ENCODE data around the gene MYADM.
"Not testable (repeated sequence)": the region's sequence is repeated elsewhere in the genome, so short reads cannot be mapped to it uniquely, and the experiment has no call there.

MYADM gene

DNA sequence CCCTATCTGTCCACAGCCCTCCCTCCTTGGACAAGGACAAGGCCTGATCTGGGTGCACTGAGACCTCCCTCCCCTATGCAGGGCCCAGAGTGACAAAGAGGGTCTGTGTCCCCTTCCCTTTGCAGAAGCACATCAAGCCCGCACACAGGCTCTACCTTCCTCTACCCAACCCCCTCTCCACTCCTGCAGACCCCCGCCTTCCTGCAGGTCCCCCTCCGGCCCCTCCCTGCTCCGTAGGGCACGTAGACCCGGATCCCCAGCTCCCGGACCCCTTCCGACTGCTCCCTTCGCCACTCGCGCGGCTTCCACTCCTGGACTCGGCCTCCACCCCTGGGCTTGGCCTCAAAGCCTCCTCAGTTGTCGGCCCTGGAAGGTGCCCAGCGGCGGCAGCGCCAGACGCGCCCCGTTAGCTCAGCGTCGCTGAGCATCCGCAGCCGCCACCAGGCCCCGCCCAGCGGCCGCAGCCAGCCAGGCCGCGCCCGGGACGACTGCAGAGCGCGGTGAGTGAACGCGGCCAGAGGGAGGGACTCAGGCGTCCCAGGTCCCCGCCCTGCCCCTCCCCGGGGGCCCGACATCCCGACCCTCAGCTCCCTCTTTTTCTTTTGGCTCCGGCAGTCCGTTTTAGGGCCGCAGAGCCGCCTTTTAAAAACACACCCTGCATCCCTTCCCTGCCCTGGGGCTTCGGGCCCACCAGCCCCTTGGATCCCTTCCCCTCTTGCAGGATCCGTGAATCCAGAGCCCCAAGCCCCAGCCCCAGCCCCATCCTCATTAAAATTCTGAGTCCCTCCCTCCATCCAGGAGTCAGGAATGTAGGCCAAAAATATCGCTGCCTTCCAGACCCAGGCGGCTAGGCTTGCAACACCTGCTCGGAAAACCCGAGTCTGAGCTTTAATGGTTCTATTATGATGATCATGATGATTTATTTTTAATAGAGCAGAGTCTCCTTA, 1.5 kb upstream of the MYADM start:
- peaks cover 8% of the 10 kb centered on the region for H3K36me3 ChIP-seq (ENCODE audit: insufficient read depth, insufficient read length, low read length)
- no peaks in the 10 kb centered on the region for H3K27me3 ChIP-seq (ENCODE audit: insufficient read depth, insufficient read length)
- H3K4me1 ChIP-seq (ENCODE audit: insufficient read depth, insufficient read length) = peaks cover 6% of the 10 kb centered on the region
- DNase-seq (ENCODE audit: low read depth, low spot score) = no peak
- H3K9ac ChIP-seq (ENCODE audit: insufficient read length, low read depth) = peak overlapping the region; percentile 86
- peak overlapping the region; percentile 68 for H3K4me3 ChIP-seq (ENCODE audit: insufficient read length, low read depth)
- no peaks in the 10 kb centered on the region for H3K9me3 ChIP-seq (ENCODE audit: insufficient read depth, low read length)
- TF ChIP-seq YY1 (IDR thresholded peaks at IDR 0.05; ENCODE audit: insufficient read depth, insufficient read length) (no peak), SUZ12 (IDR thresholded peaks at IDR 0.05; ENCODE audit: extremely low read depth, insufficient read depth, insufficient read length) (no peak), ZNF274 (IDR thresholded peaks at IDR 0.05; ENCODE audit: low read depth, low read length) (no peak)

DNA sequence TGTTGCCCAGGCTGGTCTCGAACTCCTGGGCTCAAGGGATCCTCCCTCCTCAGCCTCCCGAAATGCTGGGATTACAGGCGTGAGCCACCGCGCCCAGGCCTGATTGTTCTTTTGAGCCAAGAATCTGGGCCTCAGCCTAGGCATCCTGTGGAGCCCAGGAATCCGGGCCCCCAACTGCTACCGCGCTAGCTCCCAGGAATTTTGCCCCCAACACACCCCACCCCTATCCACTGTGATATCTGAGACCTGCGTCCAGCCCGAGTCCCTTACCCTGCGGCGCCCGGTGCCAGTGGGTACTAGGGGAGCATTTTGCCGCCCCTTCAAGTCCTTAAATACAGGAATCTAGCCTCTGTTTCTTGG, 838 bp upstream of the MYADM start:
- DNase-seq (ENCODE audit: low read depth, low spot score) = no peak
- no peak for TF ChIP-seq YY1 (IDR thresholded peaks at IDR 0.05; ENCODE audit: insufficient read depth, insufficient read length)
- no peak for TF ChIP-seq ZNF274 (IDR thresholded peaks at IDR 0.05; ENCODE audit: low read depth, low read length)
- no peak for TF ChIP-seq SUZ12 (IDR thresholded peaks at IDR 0.05; ENCODE audit: extremely low read depth, insufficient read depth, insufficient read length)
- peaks cover 6% of the 10 kb centered on the region for H3K4me1 ChIP-seq (ENCODE audit: insufficient read depth, insufficient read length)
- peak overlapping the region; percentile 86 for H3K9ac ChIP-seq (ENCODE audit: insufficient read length, low read depth)
- H3K36me3 ChIP-seq (ENCODE audit: insufficient read depth, insufficient read length, low read length) = peaks cover 15% of the 10 kb centered on the region
- no peaks in the 10 kb centered on the region for H3K9me3 ChIP-seq (ENCODE audit: insufficient read depth, low read length)
- H3K4me3 ChIP-seq (ENCODE audit: insufficient read length, low read depth) = peak overlapping the region; percentile 68
- no peaks in the 10 kb centered on the region for H3K27me3 ChIP-seq (ENCODE audit: insufficient read depth, insufficient read length)

DNA sequence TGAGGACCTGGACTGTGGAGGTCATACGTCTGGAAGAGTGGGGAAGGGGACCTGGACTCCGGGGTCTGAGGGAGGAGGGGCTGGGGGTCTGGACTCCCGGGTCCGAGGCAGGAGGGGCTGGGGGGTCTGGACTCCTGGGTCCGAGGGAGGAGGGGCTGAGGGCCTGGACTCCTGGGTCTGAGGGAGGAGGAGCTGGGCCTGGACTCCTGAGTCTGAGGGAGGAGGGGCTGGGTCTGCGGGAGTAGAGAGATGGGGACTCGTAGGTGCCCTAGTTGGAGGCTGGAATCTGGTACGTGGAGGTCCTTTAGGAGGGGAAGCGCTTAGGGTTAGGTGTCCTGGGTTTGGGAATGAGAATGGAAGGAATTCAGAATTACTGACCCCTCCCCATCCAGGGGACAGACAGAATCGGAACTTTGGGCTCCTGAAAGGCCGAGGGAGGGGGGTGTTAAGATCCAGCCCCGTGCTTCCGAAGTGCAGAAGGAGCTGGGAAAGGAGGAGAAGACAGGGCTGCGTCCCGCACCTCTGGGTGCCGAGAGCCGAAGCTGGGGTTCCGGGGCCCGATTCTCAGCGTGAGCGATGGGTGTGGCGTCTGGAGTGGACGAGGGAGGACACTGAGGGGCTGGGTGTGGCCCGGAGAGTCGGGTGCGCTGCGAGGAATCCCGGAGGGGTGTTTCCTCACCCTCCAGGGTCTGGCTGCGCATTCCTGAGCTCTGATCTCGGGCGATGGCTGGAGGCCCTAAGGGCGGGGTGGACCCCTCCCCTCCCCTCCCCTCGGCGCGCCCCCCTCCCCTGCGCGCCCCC, 608 bp downstream of the MYADM start:
- Histone ChIP-seq H3K9me3 (ENCODE audit: insufficient read depth, low read length) (no peaks in the 10 kb centered on the region), H3K36me3 (ENCODE audit: insufficient read depth, insufficient read length, low read length) (peaks cover 22% of the 10 kb centered on the region), H3K27me3 (ENCODE audit: insufficient read depth, insufficient read length) (no peaks in the 10 kb centered on the region), H3K4me3 (ENCODE audit: insufficient read length, low read depth) (peak overlapping the region; percentile 93), H3K4me1 (ENCODE audit: insufficient read depth, insufficient read length) (peaks cover 6% of the 10 kb centered on the region), H3K9ac (ENCODE audit: insufficient read length, low read depth) (peak overlapping the region; percentile 94)
- no peak for DNase-seq (ENCODE audit: low read depth, low spot score)
- no peak for TF ChIP-seq ZNF274 (IDR thresholded peaks at IDR 0.05; ENCODE audit: low read depth, low read length)

DNA sequence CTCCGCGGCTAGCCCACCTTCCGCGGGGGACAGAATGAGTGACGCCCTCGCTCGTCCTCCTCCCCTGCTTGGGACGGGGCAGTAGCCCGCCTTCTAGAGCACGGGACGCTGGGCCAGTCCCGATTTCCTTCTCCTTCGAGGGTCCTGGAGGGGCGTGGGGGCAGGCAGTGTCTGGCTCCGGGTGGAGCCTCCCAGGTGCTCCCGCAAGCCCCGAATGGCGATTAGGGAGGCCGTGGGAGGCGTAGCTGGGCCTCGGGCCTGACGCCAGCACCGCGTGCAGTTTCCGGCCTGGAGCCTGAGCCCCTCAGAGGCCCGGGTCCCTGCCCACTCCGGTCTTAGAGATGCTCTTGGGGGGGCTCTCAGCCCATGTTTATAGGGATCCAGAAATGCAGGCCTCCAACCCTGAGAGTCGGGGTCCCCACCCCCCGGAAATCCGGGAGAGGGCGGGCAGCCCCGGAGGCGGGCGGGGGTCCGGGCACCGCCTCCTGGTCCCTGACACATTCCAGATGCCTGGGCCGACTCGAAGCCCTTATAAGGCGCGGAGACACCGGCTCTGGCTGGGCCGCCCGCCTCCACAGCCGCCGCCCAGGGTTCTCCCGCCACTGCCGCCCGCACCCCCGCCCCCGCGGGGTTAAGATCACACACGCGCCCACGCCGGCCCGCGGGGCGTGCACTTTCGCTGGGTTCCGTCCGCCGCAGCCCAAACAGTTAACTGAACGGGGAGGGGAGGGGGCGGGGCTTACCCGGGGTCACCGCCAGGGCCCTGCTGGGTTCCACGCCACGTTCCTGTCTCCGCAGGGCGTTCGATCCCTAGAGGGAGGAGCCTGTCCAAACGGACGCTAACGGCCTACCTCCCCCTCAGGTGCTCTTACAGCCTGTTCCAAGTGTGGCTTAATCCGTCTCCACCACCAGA, 1.5 kb downstream of the MYADM start:
- H3K36me3 ChIP-seq (ENCODE audit: insufficient read depth, insufficient read length, low read length) = peaks cover 31% of the 10 kb centered on the region
- DNase-seq (ENCODE audit: low read depth, low spot score) = no peak
- no peaks in the 10 kb centered on the region for H3K9me3 ChIP-seq (ENCODE audit: insufficient read depth, low read length)
- peak overlapping the region; percentile 93 for H3K4me3 ChIP-seq (ENCODE audit: insufficient read length, low read depth)
- peak overlapping the region; percentile 94 for H3K9ac ChIP-seq (ENCODE audit: insufficient read length, low read depth)
- H3K4me1 ChIP-seq (ENCODE audit: insufficient read depth, insufficient read length) = peaks cover 6% of the 10 kb centered on the region
- H3K27me3 ChIP-seq (ENCODE audit: insufficient read depth, insufficient read length) = no peaks in the 10 kb centered on the region
- no peak for TF ChIP-seq ZNF274 (IDR thresholded peaks at IDR 0.05; ENCODE audit: low read depth, low read length)
- no peak for TF ChIP-seq YY1 (IDR thresholded peaks at IDR 0.05; ENCODE audit: insufficient read depth, insufficient read length)
- no peak for TF ChIP-seq SUZ12 (IDR thresholded peaks at IDR 0.05; ENCODE audit: extremely low read depth, insufficient read depth, insufficient read length)

DNA sequence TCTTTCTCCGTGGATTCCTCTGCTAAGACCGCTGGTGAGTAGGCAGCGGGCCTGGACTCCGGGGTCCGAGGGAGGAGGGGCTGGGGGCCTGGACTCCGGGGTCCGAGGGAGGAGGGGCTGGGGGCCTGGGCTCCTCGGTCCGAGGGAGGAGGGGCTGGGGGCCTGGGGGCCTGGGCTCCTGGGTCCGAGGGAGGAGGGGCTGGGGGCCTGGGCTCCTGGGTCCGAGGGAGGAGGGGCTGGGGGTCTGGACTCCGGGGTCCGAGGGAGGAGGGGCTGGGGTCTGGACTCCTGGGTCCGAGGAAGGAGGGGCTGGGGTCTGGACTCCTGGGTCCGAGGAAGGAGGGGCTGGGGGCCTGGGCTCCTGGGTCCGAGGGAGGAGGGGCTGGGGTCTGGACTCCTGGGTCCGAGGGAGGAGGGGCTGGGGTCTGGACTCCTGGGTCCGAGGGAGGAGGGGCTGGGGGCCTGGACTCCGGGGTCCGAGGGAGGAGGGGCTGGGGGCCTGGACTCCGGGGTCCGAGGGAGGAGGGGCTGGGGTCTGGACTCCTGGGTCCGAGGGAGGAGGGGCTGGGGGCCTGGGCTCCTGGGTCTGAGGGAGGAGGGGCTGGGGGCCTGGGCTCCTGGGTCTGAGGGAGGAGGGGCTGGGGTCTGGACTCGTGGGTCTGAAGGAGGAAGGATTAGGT, 2.3 kb downstream of the MYADM start:
- not testable (repeated sequence) for H3K27me3 ChIP-seq (ENCODE audit: insufficient read depth, insufficient read length); H3K4me1 ChIP-seq (ENCODE audit: insufficient read depth, insufficient read length); H3K9me3 ChIP-seq (ENCODE audit: insufficient read depth, low read length); DNase-seq (ENCODE audit: low read depth, low spot score); H3K9ac ChIP-seq (ENCODE audit: insufficient read length, low read depth)
- Histone ChIP-seq H3K4me3 (ENCODE audit: insufficient read length, low read depth) (peak overlapping the region; percentile 93), H3K36me3 (ENCODE audit: insufficient read depth, insufficient read length, low read length) (peaks cover 38% of the 10 kb centered on the region)

DNA sequence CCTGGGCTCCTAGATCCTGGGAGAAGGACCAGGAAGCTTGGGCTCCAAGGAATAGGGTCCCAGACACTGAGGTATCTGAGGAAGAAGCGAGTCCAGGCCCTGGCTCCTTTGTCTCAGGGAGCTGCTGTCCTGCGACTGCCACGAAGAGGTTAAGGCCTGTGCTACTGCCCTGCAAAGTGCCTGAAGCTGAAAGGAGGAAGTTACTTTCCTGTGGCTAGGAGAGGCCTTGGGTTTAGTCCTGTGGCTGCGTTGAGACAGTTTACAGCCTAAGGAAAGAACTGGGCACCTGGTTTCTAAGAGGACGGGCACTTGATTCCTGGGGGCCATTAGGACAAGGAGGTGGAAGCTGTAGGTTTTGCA, 2.8 kb downstream of the MYADM start:
- no peak for DNase-seq (ENCODE audit: low read depth, low spot score)
- Histone ChIP-seq H3K27me3 (ENCODE audit: insufficient read depth, insufficient read length) (no peaks in the 10 kb centered on the region), H3K9ac (ENCODE audit: insufficient read length, low read depth) (no peak overlapping the region), H3K4me3 (ENCODE audit: insufficient read length, low read depth) (no peak overlapping the region), H3K36me3 (ENCODE audit: insufficient read depth, insufficient read length, low read length) (peaks cover 43% of the 10 kb centered on the region), H3K9me3 (ENCODE audit: insufficient read depth, low read length) (no peaks in the 10 kb centered on the region), H3K4me1 (ENCODE audit: insufficient read depth, insufficient read length) (peaks cover 2% of the 10 kb centered on the region)
- TF ChIP-seq SUZ12 (IDR thresholded peaks at IDR 0.05; ENCODE audit: extremely low read depth, insufficient read depth, insufficient read length) (no peak), ZNF274 (IDR thresholded peaks at IDR 0.05; ENCODE audit: low read depth, low read length) (no peak), YY1 (IDR thresholded peaks at IDR 0.05; ENCODE audit: insufficient read depth, insufficient read length) (no peak)

All from NT2/D1 (cell line).